Heart left ventricle (tissue), 16 donors: ENCODE measurements around the gene CR1. TPM values are rescaled to one million over a fixed set of nuclear protein-coding genes. Genes with fewer than 3 reads are reported as not detected.

Experiments
- ATAC-seq, 4 donors: fragments of 200-7000 bp; cut with Tn5 transposase; one replicate each; pipeline ENCODE4 v1.9.1; 2020 to 2022; ENCODE audit warnings: moderate library complexity in 4 of 4, mild to moderate bottlenecking in 3 of 4, moderate number of reproducible peaks in 1 of 4
- DNase-seq, 5 donors: peaks; one replicate each; pipeline ENCODE4 v3.0.0-alpha.2; 2020
- H3K27ac ChIP-seq, 12 donors: fragments of 200-600 bp; sonication (generic) in 4 of 12; one replicate each; pipeline versions ENCODE4 v1.5.0 to v1.8.0; 2016 to 2022; ENCODE audit warnings: mild to moderate bottlenecking in 2 of 12
- H3K27me3 ChIP-seq, 9 donors: fragments of 200-600 bp; sonication (generic) in 2 of 9; one replicate each; pipeline versions ENCODE4 v1.5.1 to v1.8.0; 2016 to 2022; ENCODE audit warnings: mild to moderate bottlenecking in 3 of 9
- H3K36me3 ChIP-seq, 9 donors: fragments of 200-600 bp; sonication (generic) in 2 of 9; one replicate each; pipeline versions ENCODE4 v1.5.0 to v1.8.0; 2018 to 2022; ENCODE audit warnings: mild to moderate bottlenecking in 2 of 9
- H3K4me1 ChIP-seq, 12 donors: fragments of 200-600 bp; sonication (generic) in 4 of 12; one replicate each; pipeline versions ENCODE4 v1.5.0 to v1.8.0; 2016 to 2022; ENCODE audit warnings: mild to moderate bottlenecking in 3 of 12
- H3K4me3 ChIP-seq, 12 donors: fragments of 200-600 bp; sonication (generic) in 4 of 12; one replicate each; pipeline versions ENCODE4 v1.5.0 to v1.8.0; 2017 to 2022; ENCODE audit warnings: mild to moderate bottlenecking in 9 of 12, moderate library complexity in 4 of 12
- H3K9me3 ChIP-seq, 12 donors: fragments of 200-600 bp; sonication (generic) in 4 of 12; one replicate each; pipeline versions ENCODE4 v1.5.0 to v1.8.0; 2016 to 2022; ENCODE audit warnings: mild to moderate bottlenecking in 1 of 12
- POLR2A ChIP-seq, 2 donors: fragments of 450-650 bp; IDR thresholded peaks; one replicate each; pipeline ENCODE4 v1.6.1; 2017; ENCODE audit warnings: antibody characterized with exemption in 2 of 2, mild to moderate bottlenecking in 2 of 2, moderate library complexity in 2 of 2
- WGBS, 4 donors: extraction: QIAGEN DNeasy Blood & Tissue Kit in 2 of 4; methylation state at CpG; one replicate each; pipeline versions ENCODE4 v1.1.5 to v1.1.7; 2013 to 2018; 5-methylcytosine and 5-hydroxymethylcytosine counted together
- intact Hi-C, 10 donors: fragments of 100-400 bp; cut with DNase I; formaldehyde crosslinking; loops; one replicate each; pipeline versions ENCODE4 v1.11.1 to v1.14.2; 2022
- polyA plus RNA-seq, 2 donors: library from polyadenylated mRNA; stranded (reverse); fragments of 200-250 nt; gene quantifications; one replicate each; pipeline ENCODE4 v1.2.3, GENCODE V29; 2013
- total RNA-seq, 9 donors: library from RNA; depleted of rRNA in 2 of 9; stranded (reverse); fragments of >200 nt in 2 of 9; fragmentation: NEBNext Ultra II Directional in 3 of 9; extraction: Animal tissue kit (Norgen Biotek cat#: 25700) in 3 of 9; gene quantifications; one replicate each; pipeline versions ENCODE4 v1.1.0 to v1.2.4, GENCODE V29; 2016 to 2023
- TF ChIP-seq, protein P1 (sequence below), 12 donors: fragments of 200-600 bp; sonication (generic) in 4 of 12; IDR thresholded peaks; one replicate each; pipeline versions ENCODE4 v1.5.0 to v1.8.0; 2018 to 2022; ENCODE audit warnings: antibody characterized with exemption in 12 of 12, mild to moderate bottlenecking in 5 of 12
- donor health status: ischemic (EF 13 %, LVEDD 7.1; RV severe dilation, severe dysfunction).
- donor health status: healthy with polysubstance abuse.
- donor health status: DM: no; HTN: yes; CAD: no.
- donor health status: DM: no; HTN: no; CAD: no.
- donor health status: ischemic (EF 25% LVEDD 6.9; RV normal size, moderate dysfunction).
- donor health status: ischemic (EF 25% LVEDD 5.7; RV mildly dilated, moderate dysfunction).
- donor health status: healthy.
- donor health status: DM: yes; HTN: yes; CAD: no.
- donor health status: ischemic (EF 35%, LVEDD 5.7; RV mildly dilated, moderate dysfunction).
- donor health status: nonischemic (EF 11% LVEDD 7.7; RV severe dilation, severe dysfunction).
- donor health status: DM: yes; HTN: yes; CAD: no.
- donor health status: PGD.
- donor health status: ischemic (EF 29% LVEDD 5.4; RV normal size, mild dysfunction).
- donor health status: nonischemic (EF 23%, LVEDD 6.1; RV moderate dilation, normal function).

CR1 gene
- total and polyA plus RNA-seq, 11 donors: 0.19 to 43.0 (median 1.7) TPM

DNA sequence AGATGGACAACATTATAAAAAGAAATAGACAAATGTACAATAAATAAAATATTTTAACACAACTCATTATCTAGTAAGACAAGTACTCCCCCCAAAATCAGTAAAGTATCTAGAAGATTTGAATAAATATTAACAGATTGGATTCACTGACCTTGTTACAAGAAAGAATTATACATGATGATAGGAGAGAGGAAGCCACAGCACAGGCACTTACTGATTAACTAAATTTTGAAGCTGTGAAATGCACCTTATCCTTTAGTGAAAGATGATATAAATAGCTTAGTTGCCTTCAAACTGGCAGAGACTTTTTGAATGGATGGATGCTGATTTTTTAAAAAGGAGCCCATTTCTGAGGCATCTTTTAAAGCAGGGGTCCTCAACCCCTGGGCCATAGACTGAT is 8.5 kb downstream of the CR1 start:
- Histone ChIP-seq H3K4me1 (no peaks in the 10 kb centered on the region), H3K27me3 (peaks cover 0 to 65% (median 11%) of the 10 kb centered on the region in 9 donors)

DNA sequence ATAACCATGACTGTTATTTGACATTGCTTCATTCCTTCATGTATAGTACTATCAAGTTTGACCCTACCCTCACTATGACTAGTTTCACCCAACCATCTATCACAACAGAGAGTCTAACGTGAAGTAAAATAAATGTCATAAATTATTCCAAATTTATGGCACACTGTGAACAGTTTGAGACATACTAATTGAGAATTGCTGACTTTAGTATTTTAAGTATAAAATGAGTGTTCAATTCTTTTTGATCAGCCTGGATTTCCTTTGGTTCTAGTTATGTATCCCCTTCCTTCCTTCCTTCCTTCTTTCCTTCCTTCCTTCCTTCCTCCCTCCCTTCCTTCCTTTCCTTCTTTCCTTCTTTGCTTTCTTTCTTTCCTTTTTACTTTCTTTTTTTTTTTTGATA is 14.5 kb downstream of the CR1 start:
- Histone ChIP-seq H3K4me3 (no peak overlapping the region), H3K36me3 (peaks cover 0 to 16% (median 0%) of the 10 kb centered on the region in 9 donors), H3K27ac (no peak overlapping the region), H3K9me3 (no peaks in the 10 kb centered on the region), H3K27me3 (peaks cover 0 to 14% (median 0%) of the 10 kb centered on the region in 9 donors), H3K4me1 (no peaks in the 10 kb centered on the region)
- intact Hi-C loops: no loop called here
- 74 to 81% (median 78%) methylated on average over 1 of the region's 1 CpG for WGBS, 4 donors
- no peak for ATAC-seq
- TF ChIP-seq, protein P1, sequence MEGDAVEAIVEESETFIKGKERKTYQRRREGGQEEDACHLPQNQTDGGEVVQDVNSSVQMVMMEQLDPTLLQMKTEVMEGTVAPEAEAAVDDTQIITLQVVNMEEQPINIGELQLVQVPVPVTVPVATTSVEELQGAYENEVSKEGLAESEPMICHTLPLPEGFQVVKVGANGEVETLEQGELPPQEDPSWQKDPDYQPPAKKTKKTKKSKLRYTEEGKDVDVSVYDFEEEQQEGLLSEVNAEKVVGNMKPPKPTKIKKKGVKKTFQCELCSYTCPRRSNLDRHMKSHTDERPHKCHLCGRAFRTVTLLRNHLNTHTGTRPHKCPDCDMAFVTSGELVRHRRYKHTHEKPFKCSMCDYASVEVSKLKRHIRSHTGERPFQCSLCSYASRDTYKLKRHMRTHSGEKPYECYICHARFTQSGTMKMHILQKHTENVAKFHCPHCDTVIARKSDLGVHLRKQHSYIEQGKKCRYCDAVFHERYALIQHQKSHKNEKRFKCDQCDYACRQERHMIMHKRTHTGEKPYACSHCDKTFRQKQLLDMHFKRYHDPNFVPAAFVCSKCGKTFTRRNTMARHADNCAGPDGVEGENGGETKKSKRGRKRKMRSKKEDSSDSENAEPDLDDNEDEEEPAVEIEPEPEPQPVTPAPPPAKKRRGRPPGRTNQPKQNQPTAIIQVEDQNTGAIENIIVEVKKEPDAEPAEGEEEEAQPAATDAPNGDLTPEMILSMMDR (IDR thresholded peaks at IDR 0.05): no peak
- no peak for TF ChIP-seq POLR2A (IDR thresholded peaks at IDR 0.05)
- DNase-seq: no peak

More for the DNA sequence above, 8.5 kb downstream of the CR1 start:
- Histone ChIP-seq H3K36me3 (peaks cover 0 to 5% (median 0%) of the 10 kb centered on the region in 9 donors), H3K4me3 (no peak overlapping the region), H3K27ac (no peak overlapping the region), H3K9me3 (no peaks in the 10 kb centered on the region)
- intact Hi-C loops: loop anchor here in 1 of 10 donors (5.0 kb wide), 1 partner anchor 422 kb away; no protein-coding TSS in a partner anchor
- ATAC-seq (no peak), DNase-seq (no peak)
- TF ChIP-seq, protein P1 (IDR thresholded peaks at IDR 0.05): no peak
- no peak for TF ChIP-seq POLR2A (IDR thresholded peaks at IDR 0.05)

DNA sequence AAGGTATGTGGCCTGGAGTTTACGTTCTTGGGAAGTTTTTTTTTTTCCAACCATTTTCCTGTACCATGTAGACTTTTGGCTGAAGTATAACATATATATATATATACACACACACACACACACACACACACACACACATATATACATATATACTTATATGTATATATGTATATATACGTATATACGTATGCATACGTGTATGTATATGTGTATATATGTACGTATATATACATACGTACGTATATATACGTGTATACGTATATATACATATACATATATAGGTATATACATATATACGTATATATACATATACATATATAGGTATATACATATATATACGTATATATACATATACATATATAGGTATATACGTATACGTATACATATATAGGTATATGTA is 18.9 kb downstream of the CR1 start:
- H3K27ac ChIP-seq: no peak overlapping the region
- WGBS, 4 donors: 91 to 93% (median 93%) methylated on average over 13 of the region's 13 CpGs
- intact Hi-C loops: no loop called here
- peaks cover 0 to 5% (median 0%) of the 10 kb centered on the region in 9 donors for H3K27me3 ChIP-seq
- TF ChIP-seq, protein P1 (IDR thresholded peaks at IDR 0.05): no peak
- no peak for DNase-seq
- H3K36me3 ChIP-seq: peaks cover 0 to 11% (median 0%) of the 10 kb centered on the region in 9 donors
- ATAC-seq: no peak
- peaks cover 0 to 5% (median 0%) of the 10 kb centered on the region in 12 donors for H3K9me3 ChIP-seq
- H3K4me3 ChIP-seq: no peak overlapping the region
- no peaks in the 10 kb centered on the region for H3K4me1 ChIP-seq

DNA sequence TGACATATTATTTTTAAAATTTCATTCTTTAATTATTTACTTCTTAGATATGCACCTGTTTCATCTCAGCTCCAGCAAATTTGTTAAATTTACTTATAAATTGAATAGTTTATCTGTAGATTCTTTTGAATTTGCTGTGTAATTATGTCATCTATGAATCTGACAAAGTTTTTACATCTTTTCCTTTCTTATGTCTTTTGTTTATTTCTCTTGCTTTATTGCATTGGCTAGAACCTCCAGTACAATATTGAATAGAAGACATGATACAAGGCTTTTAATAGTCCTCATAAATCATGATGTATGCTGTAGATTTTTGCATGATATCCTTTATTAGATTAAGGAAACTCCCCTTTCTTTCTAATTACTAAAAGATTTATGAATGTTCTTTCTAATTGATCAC is 20.8 kb downstream of the CR1 start:
- H3K27me3 ChIP-seq: peaks cover 0 to 3% (median 0%) of the 10 kb centered on the region in 9 donors
- intact Hi-C loops: no loop called here
- no peaks in the 10 kb centered on the region for H3K4me1 ChIP-seq
- H3K4me3 ChIP-seq: no peak overlapping the region
- H3K36me3 ChIP-seq: no peaks in the 10 kb centered on the region
- DNase-seq (no peak), ATAC-seq (no peak)
- TF ChIP-seq, protein P1 (IDR thresholded peaks at IDR 0.05): no peak
- peaks cover 0 to 5% (median 0%) of the 10 kb centered on the region in 12 donors for H3K9me3 ChIP-seq
- H3K27ac ChIP-seq: no peak overlapping the region
